ENCODE results near the gene WNT16. TPM values are rescaled to one million over a fixed set of nuclear protein-coding genes. Genes with fewer than 3 reads are reported as not detected.

Gene WNT16
- total RNA-seq, 1 donor from 2014 or later = not detected

GRCh38 chr7:121342631-121343030 is 13.8 kb downstream of the WNT16 start:
- DNase-seq (ENCODE audit: extremely low read depth, low read depth, low spot score) = no peak

GRCh38 chr7:121343302-121343701 is 14.5 kb downstream of the WNT16 start:
- DNase-seq (ENCODE audit: extremely low read depth, low read depth, low spot score) = no peak

DNA sequence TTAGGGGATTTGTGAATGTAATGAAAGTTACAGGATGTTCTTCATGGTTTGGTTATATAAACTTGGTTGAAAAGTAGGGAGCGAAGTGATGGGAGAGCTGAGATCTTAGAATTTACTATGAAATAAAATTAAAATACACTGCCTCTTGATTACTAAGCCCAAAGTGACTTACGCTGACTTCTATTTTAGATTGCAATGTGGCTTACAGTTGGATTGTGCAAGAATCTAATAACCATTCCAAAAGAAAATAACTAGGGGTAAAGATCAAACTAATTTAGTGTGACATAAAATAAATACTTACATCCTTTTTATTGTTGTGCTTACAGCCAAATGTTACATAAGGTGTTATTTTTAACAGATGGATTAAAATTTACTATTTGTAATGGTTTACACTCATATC is 15.3 kb downstream of the WNT16 start:
- DNase-seq (ENCODE audit: extremely low read depth, low read depth, low spot score) = no peak

DNA sequence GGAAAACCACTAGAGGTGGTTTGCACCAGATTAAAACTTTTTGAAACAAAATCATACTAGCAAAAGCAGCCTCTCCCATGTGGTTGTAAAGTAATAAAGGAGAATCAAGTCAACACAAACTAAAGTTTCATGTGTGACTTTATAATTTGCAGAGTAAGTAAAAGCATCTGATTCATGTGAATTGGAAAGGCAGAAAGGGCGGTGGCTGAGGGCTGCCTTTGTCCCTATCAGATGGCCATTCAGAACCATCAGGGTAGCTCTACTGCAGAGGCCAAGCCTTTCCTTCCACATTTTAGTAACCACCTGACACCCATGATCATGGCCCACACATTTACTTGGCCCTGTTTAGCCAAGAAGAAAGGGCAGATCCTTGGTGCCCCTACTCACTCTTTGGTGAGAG is 15.7 kb downstream of the WNT16 start:
- DNase-seq (ENCODE audit: extremely low read depth, low read depth, low spot score) = no peak

DNA sequence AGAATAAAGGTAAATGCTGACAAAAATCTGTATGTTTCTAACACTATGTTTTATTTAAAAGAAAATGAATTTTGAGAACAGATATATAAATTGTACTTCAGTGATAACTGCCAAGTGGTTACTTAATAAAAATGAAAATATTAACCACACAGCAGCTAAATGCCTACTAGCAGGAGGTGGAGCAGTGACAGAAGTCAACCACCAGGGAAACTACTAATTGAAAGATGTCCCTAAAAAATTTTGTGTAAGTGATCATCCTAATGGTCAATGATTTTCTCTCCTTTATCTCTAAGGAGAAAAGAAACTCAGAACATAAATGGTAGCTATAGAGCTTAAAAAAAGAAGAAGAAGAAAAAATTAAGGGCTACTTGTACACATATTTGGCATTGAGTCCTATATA is 22.9 kb downstream of the WNT16 start:
- DNase-seq (ENCODE audit: extremely low read depth, low read depth, low spot score) = no peak

- no peak for DNase-seq (ENCODE audit: extremely low read depth, low read depth, low spot score)
Observed at GRCh38 chr7:121352323-121352722, 23.5 kb downstream of the WNT16 start.

- no peak for DNase-seq (ENCODE audit: extremely low read depth, low read depth, low spot score)
Observed at GRCh38 chr7:121355574-121355973, 26.8 kb downstream of the WNT16 start.

GRCh38 chr7:121360564-121360963 is 31.8 kb downstream of the WNT16 start:
- no peak for DNase-seq (ENCODE audit: extremely low read depth, low read depth, low spot score)

- DNase-seq (ENCODE audit: extremely low read depth, low read depth, low spot score) = no peak
Observed at GRCh38 chr7:121366852-121367431, 38.1 kb downstream of the WNT16 start.

DNA sequence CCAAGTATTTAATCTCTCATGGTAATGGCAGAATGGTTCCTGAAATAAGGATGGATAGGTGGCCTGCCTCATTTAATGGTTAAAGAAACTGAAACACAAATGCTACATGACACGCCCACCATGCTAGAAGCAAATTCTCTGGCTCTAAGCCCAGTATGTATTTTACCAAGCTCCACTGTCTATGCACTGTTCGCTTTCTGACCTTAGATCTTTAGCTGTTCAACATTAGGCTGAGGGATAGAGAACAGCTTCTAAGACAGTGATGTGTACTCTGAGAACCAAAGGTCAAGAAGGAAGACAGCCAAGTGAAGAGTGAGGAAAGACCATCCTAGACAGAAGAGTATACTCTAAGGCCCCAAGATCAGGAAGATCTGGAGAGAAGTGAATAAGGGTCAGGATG is 40.7 kb downstream of the WNT16 start:
- no peak for DNase-seq (ENCODE audit: extremely low read depth, low read depth, low spot score)

GRCh38 chr7:121371367-121371766 is 42.6 kb downstream of the WNT16 start:
- DNase-seq (ENCODE audit: extremely low read depth, low read depth, low spot score) = no peak

GRCh38 chr7:121371883-121372282 is 43.1 kb downstream of the WNT16 start:
- DNase-seq (ENCODE audit: extremely low read depth, low read depth, low spot score) = no peak

GRCh38 chr7:121372376-121373010 is 43.7 kb downstream of the WNT16 start:
- no peak for DNase-seq (ENCODE audit: extremely low read depth, low read depth, low spot score)

GRCh38 chr7:121373177-121373576 is 44.4 kb downstream of the WNT16 start:
- DNase-seq (ENCODE audit: extremely low read depth, low read depth, low spot score) = no peak

DNA sequence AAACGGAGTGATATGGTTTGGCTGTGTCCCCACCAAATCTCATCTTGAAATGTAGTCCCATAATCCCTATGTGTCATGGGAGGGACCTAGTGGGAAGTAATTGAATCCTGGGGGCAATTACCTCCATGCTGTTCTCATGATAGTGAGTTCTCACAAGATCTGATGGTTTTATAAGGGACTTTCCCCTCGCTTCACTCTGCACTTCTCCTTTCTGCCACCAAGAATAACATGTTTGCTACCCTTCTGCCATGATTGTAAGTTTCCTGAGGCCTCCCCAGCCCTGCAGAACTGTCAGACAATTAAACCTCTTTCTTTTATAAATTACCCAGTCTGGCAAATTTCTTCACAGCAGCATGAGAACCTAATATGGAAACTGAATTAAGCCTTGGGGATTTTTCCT is 48.2 kb downstream of the WNT16 start:
- DNase-seq (ENCODE audit: extremely low read depth, low read depth, low spot score) = no peak

GRCh38 chr7:121379930-121380329 is 51.1 kb downstream of the WNT16 start:
- DNase-seq (ENCODE audit: extremely low read depth, low read depth, low spot score) = no peak

DNA sequence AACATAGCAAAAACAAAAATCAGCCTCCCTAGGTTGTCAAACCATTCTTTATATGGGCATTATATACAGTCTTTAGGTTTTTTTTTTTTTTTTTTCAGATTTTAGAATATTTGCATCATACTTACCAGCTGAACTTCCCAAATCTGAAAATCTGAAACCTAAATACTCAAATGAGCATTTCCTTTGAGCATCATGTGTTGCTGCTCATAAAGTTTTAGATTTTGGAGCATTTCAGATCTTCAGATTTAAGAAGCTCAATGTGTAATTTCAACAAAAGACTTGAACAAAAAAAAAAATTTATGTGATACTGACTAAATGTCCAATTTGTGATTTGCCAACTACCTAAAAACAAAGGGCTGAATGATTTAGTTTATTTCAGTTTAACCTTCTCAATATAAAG is 53.7 kb downstream of the WNT16 start:
- no peak for DNase-seq (ENCODE audit: extremely low read depth, low read depth, low spot score)

GRCh38 chr7:121383235-121383910 is 54.6 kb downstream of the WNT16 start:
- DNase-seq (ENCODE audit: extremely low read depth, low read depth, low spot score) = no peak

DNA sequence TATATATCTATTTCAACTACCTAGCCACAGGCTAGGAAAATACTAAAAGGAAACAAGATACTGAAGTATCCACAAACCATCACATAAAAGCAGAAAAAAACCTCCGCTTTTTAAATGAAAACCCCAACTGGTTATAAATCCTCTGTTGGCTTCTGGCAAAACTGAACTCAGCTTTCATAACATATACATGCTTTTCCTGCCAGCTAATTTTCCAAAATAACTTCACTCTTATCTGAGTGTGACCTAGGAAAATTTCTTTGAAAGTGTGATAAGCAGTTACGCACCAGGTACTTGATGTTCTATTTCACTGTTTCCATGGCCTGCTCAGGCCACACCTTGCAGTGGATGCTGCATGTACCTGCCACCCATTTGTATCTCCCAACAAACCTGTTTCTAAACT is 55.5 kb downstream of the WNT16 start:
- no peak for DNase-seq (ENCODE audit: extremely low read depth, low read depth, low spot score)

GRCh38 chr7:121385056-121385799 is 56.4 kb downstream of the WNT16 start:
- no peak for DNase-seq (ENCODE audit: extremely low read depth, low read depth, low spot score)

- no peak for DNase-seq (ENCODE audit: extremely low read depth, low read depth, low spot score)
Observed at GRCh38 chr7:121385800-121386179, 57.0 kb downstream of the WNT16 start.

- no peak for DNase-seq (ENCODE audit: extremely low read depth, low read depth, low spot score)
Observed at GRCh38 chr7:121388950-121389349, 60.1 kb downstream of the WNT16 start.
